PC-9 (cell line): Measurements from ENCODE around the gene KCNMB1.

Experiments used
- EZH2 ChIP-seq: fragments of 200-600 bp; sonication (generic); IDR thresholded peaks from 2 replicates; pipeline ENCODE4 v1.8.0; 2017; ENCODE audit warnings: antibody characterized with exemption, low read depth
- TF ChIP-seq, protein P1 (sequence below): fragments of 200-600 bp; sonication (generic); conservative IDR thresholded peaks from 2 replicates; pipeline ENCODE4 v1.6.1; 2017; ENCODE audit warnings: mixed run types, antibody characterized with exemption, mild to moderate bottlenecking, moderate library complexity

DNA sequence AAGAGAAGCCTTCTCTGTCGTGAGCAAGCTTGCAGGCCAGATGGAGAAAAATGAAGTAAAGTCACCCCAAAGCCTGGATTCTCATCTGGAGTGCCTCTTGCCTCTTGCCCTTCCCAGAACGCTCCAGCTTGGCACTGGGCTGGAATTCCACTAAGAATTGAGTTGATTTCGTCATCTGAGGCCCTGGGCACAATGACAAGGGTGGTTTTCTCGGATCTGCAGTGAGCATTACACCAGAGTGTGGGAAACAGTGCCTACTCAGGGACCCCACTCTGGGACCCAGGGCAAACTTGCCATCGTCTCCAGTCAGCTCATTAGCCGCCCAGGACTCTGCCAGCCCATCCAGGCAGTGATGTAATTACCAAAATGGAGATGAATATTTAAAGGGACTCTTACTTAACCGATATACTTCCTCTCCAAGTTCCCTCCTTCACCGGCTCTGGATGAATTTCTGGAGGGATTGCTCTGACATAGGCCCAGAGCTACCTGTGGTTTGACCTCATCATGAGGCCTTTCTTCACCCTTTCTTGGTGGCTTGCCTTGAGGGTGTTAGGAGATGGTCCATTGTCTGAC, 46.9 kb downstream of the KCNMB1 start:
- TF ChIP-seq, protein P1, sequence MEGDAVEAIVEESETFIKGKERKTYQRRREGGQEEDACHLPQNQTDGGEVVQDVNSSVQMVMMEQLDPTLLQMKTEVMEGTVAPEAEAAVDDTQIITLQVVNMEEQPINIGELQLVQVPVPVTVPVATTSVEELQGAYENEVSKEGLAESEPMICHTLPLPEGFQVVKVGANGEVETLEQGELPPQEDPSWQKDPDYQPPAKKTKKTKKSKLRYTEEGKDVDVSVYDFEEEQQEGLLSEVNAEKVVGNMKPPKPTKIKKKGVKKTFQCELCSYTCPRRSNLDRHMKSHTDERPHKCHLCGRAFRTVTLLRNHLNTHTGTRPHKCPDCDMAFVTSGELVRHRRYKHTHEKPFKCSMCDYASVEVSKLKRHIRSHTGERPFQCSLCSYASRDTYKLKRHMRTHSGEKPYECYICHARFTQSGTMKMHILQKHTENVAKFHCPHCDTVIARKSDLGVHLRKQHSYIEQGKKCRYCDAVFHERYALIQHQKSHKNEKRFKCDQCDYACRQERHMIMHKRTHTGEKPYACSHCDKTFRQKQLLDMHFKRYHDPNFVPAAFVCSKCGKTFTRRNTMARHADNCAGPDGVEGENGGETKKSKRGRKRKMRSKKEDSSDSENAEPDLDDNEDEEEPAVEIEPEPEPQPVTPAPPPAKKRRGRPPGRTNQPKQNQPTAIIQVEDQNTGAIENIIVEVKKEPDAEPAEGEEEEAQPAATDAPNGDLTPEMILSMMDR: no peak
- no peak for TF ChIP-seq EZH2
